ENCODE results near the gene SNU13.
"Not testable (repeated sequence)": the region's sequence is repeated elsewhere in the genome, so short reads cannot be mapped to it uniquely, and the experiment has no call there.

The SNU13 gene

GRCh38 chr22:41638124-41638523 lies 50.5 kb downstream of the SNU13 start:
- DNase-seq: no peak

DNA sequence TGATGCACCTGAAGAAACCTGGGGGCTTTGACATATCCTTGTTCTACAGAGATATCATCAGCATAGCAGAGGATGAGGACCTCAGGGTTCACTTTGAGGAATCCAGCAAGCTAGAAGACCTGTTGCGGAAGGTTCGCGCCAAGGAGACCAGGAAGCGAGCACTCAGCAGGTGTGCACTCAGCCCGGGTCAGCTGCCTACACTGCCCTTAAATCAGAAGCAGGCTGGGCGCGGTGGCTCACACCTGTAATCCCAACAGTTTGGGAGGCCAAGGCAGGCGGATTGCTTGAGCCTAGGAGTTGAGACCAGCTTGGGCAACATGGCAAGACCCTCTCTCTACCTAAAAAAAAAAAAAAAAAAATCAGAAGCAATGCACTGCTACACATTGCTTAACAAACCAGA lies 51.0 kb downstream of the SNU13 start:
- not testable (repeated sequence) for DNase-seq

GRCh38 chr22:41636467-41636866 lies 52.2 kb downstream of the SNU13 start:
- DNase-seq: no peak

DNA sequence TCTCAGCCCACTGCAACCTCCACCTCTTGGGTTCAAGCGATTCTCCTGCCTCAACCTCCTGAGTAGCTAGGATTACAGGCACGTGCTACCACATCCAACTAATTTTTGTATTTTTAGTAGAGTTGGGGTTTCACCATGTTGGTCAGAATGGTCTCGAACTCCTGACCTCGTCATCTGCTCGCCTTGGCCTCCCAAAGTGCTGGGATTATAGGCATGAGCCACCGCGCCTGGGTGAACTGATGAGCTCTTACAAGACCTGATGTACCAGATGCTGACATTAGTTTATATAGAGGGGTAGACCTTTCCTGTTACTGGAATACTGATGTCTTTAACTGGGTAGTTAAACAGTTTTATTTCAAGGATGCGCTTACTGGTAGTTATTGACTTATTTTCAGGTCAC lies 54.1 kb downstream of the SNU13 start:
- not testable (repeated sequence) for DNase-seq

GRCh38 chr22:41631615-41632014 lies 57.1 kb downstream of the SNU13 start:
- not testable (repeated sequence) for DNase-seq

DNA sequence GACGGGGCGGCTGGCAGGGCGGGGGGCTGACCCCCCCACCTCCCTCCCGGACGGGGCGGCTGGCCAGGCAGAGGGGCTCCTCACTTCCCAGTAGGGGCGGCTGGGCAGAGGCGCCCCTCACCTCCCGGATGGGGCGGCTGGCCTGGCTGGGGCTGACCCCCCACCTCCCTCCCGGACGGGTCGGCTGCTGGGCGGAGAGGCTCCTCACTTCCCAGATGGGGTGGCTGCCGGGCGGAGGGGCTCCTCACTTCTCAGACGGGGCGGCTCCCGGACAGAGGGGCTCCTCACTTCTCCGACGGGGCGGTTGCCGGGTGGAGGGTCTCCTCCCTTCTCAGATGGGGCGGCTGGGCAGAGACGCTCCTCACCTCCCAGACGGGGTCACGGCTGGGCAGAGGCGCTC lies 57.6 kb downstream of the SNU13 start:
- not testable (repeated sequence) for DNase-seq

DNA sequence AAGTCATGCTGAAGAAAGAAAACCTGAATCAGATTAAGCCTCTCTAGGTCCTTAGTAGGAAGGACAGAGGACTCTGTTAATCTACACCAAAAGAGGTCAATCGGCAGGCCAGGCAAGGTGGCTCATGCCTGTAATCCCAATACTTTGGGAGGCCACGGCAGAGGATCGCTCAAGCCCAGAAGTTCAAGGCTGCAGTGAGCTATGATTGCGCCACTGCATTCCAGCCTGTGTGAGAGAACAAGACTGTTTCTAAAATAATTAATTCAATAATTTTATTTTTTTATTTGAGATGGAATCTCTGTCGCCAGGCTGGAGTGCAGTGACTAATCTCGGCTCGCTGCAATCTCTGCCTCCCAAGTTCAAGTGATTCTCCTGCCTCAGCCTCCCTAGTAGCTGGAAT lies 63.1 kb downstream of the SNU13 start:
- DNase-seq: no peak
